GM21723 (cell line): ENCODE results near the gene PCNX4.
"Not testable (repeated sequence)": the region's sequence is repeated elsewhere in the genome, so short reads cannot be mapped to it uniquely, and the experiment has no call there.

ENCODE experiments used
- ATAC-seq: cut with Tn5 transposase; IDR thresholded peaks from one replicate; pipeline ENCODE4 v1.9.1; 2021; ENCODE audit warnings: mild to moderate bottlenecking, moderate library complexity; ENCODE audit not compliant: unreplicated experiment

PCNX4 gene

DNA sequence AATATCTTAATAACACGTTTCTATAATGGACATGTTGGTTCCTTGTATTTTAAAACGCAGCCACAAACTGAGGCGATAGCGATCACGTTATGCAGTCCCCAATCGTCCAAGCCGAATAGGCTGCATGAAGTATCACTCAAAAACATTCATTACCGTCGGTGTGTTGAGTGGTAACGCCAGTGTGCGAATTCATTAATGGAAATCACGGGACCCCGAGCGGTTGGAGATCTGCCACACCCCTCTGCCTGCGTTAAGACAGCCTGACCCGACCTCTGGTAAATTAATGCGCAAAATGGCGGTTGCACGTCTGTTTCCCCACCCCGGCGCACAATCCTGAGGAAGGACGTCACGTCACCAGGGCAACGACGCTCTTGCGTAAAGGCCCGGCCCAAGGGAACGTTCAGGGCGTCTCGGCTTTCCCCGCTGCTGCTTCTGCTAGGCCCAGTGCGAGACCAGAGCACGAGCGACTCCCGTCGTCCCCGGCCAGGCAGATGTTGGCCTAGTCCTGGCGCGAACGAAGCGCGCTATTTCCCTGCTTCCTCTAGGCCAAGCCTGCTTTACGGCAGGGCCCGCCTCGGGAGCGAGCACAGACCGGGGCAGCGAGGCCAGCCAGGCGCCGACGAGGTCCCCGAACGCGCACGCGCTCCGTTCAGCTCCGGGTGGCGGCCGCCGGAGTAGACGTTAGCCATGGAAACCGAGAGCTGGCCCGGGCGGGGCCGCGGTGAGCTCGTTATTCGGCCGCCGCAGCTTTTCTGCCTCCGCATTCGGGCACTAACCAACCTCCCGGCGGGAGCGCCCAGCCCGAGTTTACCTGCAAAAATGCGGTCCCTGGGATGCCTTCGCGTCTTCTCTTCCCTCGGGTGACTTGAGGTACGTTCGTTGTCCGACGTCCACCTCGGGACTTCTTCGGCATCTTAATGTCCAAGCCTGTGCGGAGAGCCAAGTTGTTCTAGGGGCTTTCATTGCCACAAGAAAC, at the start of gene PCNX4:
Gene PCNX4 (plus strand): TSS at position 374 of the 976 bp plus-strand sequence. CDS start 15,716 bp downstream, outside the sequence.
- peak; percentile 96 for ATAC-seq

DNA sequence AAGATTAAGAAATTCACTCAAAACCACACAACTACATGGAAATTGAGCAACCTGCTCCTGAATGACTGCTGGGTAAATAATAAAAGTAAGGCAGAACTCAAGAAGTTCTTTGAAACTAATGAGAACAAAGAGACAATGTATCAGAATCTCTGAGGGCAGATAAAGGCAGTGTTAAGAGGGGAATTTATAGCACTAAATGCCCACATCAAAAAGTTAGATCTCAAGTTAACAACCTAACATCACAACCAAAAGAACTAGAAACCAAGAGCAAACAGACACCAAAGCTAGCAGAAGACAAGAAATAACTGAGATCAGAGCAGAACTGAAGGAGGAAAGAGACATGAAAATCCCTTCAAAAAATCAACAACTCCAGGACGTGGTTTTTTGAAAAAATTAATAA, 43.7 kb upstream of the PCNX4 start:
- not testable (repeated sequence) for ATAC-seq

DNA sequence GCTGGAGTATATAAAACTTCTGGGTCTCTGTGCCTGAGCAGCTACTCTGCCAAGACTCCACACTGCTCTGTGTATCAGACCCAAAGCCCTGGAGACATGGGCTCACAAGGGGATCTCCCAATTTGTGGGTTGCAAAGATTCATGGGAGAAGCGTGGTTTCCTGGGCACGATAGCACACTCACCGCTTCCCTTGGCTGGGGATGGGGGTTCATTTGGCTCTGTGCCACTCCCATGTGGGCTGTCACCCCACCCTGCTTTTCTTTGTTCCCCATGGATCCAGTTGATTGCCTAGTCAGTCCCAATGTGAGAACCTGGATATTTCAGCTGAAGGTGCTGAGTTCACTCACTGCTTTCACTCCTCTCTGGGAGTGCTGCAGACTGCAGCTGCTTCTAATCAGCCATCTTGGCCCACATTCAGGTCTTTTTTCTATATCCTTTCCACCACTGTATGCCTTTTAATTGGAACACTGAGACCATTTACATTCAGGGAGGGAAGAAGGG, 40.0 kb upstream of the PCNX4 start:
- ATAC-seq = no peak

DNA sequence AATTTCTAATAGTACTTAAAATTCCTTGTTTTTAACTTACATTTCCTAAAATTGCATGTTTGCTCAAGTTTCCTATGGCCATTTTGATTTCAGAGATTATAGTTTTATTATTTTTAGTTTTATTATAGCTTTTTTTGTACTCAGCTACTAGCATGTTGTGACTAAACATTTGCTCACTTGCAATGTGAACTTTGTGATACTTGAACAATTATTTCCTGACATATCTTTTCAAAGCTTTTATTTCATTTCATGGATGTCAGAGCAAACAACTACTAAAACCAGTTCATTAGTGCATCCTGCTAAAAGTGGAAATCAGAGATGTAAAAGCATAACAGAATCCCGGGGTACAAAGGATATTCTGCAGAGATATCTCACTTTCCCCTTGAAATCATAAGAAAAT, 33.6 kb upstream of the PCNX4 start:
- ATAC-seq = no peak

DNA sequence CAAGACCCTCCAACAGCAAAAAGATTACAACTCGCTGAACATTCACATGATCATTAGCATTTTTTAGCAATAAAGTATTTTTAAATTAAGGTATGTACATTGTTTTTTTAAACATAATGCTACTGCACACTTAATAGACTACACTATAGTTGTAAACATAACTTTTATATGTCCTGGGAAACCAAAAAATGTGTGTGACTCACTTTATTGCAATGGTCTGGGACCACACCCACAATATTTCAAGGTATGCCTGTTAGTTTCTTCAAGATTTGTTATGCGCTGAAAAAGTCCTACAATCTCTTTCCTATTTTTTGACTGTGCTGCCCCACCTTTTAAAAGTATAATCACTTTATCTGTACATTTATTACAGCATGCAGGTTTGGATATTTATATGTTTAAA, 30.4 kb upstream of the PCNX4 start:
- no peak for ATAC-seq

DNA sequence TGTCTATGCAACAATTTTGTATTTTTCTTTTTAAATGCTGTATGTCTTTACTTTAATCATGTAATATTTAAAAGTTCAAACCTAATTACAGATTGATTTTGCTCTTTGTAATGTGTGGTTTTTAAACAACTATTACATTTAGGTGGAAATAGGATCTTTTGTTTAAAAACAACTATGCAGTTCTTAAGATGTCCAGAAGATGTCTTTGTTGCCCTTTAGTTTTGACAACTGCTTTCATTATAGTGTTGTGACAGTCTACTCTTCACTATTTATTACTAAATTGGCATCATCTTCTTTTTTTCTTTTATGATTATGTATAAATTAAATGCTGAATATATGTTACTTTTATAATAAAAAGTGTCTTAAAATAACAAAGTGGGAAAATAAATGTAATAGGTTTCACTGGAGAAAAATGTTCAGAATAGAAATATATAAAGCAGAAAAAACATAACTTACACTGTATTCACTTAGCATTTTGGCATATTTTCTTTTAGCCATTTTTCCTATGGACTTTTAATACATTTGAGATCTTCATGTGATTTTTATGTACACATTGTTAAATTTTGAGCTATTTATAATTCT, 27.1 kb upstream of the PCNX4 start:
- ATAC-seq = peak; percentile 72

DNA sequence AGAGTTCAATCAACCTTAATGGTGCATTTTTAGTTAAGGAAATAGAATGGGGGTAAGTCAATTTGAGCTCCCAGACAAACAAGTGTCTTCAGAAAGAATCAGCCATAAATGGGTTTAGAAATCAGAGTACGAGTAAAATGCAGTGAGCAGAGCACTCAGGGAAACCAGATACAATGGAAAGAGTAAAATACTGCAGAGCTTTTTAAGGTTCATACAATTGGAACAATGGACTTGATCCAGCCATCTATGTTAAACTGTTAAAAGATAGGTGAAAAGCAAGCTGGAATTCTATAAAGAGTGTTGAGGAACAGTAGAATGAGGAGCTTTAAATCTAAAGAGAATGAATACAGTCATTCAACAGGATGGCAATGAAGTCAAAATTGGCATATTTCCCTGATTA, 23.8 kb upstream of the PCNX4 start:
- no peak for ATAC-seq

DNA sequence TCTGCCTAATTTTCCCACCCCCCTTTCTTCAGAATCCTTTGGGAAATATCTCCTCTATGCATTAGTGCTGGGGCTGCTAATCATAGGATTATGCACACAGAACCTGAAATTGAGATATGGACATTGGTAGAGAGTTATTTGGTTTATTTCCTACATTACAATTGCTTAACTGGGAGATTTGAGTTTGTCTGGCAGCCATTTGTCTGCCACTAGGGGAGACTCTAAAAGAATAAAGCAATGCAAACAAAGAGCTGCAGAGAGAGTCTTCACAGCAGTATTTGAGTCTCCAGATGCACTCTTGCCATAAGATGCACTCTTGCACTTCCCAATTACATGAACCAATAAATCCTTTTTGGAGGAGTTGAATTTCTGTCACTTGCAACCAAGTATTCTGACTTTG, 12.0 kb upstream of the PCNX4 start:
- ATAC-seq = no peak

DNA sequence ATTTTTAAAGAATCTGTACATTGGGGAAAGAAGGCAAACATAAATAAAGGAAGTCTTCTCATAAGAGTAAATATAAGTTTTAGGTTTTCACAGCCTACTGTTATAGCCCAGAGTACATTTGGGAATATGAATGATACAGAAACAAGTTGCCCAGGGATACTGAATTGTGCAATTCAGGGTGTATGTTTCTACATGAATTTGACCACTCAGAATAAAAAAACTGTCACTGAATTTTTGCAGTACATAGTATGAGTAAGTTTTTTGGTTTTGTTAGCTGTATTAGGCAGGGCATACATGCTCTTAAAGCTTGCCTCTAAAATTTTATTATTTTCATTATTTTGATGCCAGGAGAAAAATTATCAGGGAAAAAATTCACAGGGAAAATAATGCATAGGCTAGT, 6.6 kb upstream of the PCNX4 start:
- ATAC-seq = no peak

DNA sequence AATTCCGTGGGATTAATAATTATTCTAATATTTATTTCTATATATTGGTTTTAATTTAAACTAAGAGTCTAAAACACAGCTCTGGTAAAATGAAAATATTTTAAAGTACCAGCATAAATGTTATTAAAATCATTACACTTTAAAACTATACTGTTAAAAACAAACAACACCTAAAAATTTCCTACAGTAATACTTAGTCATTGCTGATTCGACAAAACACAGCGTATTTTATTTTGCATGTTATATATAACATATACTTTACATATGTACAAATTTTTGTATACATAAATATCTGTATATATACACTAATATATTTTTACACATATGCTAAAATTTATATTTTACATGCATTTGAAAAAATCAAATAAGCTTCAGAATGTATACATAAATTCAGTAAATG, 6.0 kb upstream of the PCNX4 start:
- no peak for ATAC-seq

DNA sequence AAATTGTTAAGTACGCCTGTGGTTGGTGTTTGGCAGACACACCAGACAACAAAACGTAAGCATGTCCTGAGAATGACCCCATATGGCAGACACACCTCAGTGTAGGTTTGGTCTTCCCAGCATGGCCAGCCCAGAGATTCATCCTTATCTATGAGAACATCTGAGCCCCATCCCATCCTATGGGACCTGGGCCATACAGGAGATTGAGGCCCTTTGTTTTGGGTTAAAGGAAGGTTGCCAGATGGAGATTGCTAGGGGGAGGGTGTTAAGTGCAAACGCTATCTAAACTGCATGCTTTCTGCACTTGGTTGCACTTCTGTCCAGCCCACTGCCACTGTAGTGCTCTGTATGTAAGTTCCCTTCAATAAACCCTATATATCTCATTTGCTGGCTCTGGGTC, 4.1 kb upstream of the PCNX4 start:
- no peak for ATAC-seq

DNA sequence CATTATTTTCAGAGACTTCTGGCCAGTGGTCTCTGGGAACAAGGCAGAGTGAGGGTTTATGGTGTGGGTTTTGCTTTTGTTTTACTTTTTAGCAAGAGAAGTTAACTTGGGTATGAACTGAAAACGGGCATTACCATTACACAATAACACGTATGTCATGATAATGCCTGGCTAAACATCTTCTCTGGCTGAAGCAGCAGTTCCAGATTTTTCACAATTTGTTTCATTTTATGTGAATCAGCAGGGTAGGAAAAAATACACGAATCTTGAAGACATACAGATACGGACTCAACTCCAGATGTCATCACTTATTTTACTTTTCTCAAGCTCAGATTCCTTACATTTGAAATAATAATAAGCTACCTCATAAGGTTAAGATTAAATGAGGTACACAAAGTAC, 2.5 kb upstream of the PCNX4 start:
- ATAC-seq = no peak

DNA sequence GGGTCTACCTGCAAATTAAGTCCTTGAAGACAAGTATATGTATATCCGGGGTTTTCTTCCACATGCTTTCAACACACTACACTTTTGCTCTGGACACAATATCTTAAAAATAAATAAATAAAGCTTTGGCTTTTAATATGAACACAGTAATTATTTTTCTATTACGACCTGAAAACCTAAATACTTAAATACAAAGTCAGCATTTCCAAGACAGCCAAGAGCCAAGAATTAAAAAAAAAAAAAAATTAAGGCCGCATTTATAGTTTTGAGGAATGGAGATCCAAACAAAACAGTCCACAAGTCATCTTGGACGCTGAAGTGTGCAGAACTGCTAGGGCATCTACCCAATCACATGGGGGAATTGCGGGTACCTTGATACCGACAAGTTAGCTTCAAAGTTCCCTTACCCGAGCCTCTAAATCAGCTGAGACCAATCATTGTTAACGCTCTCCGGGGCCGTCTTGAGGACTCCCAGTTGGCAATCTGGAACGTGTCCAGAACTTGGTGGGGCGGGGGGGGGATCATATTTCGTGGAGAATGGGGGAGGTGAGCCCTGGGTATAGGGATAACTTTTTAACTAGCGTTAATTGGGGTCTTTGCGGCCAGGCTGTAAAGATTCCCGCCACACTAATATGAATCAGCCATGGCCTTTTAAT, 731 bp upstream of the PCNX4 start:
- ATAC-seq = no peak

DNA sequence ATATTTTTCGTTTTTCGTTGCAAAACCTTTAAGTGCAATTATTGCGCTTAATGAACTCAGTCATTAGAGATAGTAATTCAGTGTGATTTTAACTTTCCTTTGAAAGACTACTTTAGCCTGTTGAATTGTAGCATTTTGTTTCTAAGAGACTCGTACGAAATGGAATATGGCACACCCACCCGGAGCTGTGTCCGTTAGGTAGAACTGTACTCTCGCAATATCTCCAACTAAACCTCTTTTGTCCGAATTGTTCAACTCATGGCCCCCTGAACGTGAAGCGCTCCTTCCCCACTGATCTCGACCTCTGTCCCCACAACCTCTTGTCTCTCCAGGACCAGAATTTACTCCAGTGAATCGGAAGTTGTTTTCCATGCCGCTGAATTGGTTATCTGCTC, 800 bp downstream of the PCNX4 start:
- ATAC-seq = no peak

DNA sequence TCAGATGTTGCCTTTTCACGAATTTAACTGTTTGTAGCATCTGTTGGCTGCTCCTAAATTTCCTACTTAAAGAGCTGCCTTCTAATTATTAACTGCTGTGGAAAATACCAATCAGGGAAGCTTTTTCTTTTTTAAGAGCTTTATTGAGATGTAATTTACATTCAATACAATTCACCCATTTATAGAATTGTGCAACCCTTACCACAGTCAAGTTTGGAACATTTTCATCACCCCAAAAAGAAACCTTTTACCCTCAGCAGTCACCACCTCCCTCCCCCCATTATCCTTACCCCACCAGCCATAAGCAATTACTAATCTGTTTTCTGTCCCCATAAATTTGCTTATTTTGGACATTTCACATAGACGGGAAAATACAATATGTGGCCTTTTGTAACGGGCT, 1.4 kb downstream of the PCNX4 start:
- no peak for ATAC-seq

DNA sequence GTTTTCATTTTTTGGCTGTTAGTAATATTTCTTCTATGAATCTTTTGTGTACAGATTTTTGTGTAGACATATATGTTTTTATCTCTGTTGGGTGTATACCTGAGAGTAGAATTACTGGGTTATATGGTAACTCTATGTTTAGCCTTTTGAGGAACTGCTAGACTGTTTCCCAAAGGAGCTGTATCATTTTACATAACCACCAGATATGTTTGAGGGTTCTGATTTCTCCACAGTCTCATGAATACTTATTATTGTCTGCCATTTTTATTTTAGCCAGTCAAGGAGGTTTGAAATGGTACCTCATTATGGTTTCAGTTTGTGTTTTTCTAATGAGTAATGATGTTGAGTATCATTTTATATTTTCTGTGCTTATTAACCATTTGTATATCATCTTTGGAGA, 1.9 kb downstream of the PCNX4 start:
- no peak for ATAC-seq

DNA sequence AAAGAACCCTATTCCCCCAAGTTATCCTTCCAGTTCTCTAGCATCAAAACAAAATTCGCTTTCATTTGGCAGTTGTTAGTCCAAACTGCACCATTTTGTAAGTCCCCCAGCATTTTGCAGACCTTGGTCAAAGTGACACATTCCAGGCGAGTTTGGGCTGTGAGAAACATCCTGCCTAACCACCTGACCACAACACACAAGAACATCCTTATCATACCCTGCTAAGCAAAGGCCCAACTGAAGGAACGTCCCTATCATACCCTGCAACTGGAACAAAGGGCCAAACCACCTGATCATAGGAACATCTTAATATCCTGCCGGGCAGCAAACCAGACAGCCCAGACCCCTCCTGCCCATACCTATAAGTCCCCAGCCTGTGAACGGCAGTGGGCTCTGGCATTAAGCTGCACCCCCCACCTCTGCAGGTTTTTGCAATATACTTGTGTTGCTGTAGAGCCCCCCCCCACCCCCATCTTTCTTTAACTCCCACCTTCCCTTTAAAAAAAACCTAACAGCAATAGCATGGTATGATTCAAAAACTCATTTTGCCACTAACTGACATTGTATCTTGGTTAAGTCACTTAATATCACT, 2.7 kb downstream of the PCNX4 start:
- no peak for ATAC-seq

DNA sequence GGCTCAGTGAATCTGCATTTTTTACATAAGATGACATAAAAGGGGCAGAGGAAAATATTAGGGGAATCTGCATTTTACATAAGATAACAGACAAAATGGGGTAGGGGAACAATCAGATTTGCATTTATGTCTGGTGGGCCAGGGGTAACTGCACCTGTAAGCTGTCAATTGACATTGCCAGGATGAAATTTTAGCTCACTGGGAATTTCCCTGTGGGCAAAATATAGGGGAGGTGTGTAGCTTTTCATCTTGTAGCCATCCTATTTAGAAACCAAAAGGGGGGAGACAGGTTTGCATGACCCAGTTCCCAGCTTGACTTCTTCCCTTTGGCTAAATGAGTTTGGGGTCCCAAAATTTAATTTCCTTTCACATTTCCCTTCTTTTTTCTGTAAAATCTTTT, 3.5 kb downstream of the PCNX4 start:
- ATAC-seq = no peak

DNA sequence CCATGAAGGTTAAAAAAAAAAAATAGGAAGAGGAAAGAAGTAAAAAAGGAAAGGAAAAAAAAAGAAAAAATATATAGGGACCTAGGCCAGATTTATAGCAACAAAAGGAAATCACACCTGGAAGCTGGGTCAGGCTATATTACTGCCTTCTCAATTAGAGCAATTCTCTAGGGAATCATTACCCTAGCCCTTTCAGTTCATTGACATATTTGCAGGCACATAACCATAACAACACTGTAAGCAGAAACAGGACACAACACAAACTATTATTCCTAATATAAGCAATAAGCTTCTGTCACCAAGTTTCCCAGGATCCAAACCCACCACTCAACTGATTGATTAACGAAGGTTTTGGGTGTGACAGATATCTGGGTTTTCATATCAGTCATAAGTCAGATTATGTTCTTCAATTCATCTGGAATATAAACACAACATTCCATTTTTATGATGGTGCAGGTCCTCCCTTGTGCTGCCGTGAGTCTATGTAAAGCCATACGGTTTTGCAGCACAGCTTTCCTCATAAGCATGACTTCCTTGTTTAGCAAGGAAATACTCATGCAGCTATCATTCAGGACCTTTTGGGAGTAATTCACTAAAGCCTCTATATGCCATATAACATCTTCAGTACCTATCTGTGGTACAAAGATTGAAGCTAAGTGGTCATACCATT, 4.2 kb downstream of the PCNX4 start:
- no peak for ATAC-seq

DNA sequence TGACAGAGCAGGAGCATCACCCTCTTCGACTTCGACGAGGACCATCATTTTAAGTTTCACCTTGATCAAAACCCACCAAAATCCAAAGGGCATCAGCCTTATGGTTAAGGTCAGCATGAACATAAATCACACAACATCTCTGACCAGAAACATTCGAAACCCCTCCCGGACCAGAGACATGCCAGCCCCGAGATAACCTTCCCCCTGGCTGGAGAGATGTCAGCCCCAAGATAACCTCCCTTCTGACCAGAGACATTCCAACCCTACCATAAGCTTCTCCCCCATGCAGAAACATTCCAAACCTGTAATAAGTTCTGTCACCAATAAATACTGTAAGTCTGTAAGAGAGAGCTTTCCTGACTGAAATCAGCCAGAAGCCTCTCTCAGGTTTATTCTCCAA, 6.3 kb downstream of the PCNX4 start:
- no peak for ATAC-seq

DNA sequence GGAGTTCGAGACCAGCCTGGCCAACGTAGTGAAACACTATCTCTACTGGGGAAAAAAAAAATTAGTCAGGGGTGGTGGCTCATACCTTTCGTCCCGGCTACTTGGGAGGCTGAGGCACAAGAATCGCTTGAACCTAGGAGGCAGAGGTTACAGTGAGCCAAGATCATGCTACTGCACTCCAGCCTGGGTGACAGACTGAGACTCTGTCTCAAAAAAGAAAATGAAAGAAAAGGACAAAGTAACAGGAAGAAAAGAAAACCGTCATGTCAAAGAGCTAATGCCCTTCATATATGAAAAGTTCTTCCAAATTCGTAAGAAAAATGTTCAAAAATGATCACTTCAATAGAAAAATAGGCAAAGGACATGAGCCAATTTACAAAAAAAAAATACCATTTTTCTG, 8.1 kb downstream of the PCNX4 start:
- ATAC-seq = not testable (repeated sequence)
